GM21528 (cell line): ENCODE results near the gene MRPL48.
"Not testable (repeated sequence)": the region's sequence is repeated elsewhere in the genome, so short reads cannot be mapped to it uniquely, and the experiment has no call there.

Experiments used
- ATAC-seq: cut with Tn5 transposase; IDR thresholded peaks from one replicate; pipeline ENCODE4 v1.9.1; 2021; ENCODE audit warnings: mild to moderate bottlenecking, moderate library complexity; ENCODE audit not compliant: unreplicated experiment, low FRiP score

Gene MRPL48

DNA sequence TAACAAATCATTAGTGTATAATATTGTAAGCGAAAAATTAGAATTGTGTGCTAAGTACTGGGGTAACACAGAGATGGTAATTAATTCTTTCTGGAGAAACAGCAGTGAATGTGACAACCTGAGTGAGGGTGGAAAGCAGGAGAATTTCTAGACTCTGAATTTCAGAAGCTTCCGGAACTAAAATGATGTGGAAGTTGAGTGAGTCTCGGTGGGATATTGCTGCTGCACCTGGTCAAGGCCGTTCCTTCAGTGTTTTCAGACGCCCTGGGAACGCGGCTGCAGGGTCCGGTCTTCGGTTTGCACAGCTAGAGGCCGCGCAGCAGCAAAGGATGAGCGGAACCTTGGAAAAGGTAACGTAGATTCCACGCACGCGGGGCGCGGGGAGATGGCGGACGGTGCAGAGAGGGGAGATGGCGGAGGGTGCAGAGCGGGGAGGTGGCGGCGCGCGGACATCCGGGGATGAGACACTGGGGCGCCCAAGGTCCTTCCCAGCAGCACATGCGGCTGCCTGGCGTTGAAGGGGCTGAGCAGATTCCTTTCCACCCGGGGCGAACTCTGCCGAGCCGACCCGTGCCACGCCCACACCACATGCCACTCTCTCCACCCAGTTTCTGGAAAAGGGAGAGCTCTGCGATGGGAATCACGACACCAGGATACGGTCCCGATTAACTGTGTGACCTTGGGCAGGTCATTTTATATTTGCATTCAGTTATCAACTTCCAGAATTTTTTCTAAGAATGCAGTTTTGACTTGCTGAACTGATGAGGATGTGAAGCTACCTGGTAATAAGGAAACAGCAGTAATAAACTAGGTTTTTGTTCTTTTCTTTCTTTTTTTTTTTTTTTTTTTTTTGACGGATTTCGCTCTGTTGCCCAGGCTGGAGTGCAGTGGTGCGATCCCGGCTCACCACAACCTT is at the start of gene MRPL48:
TSS of gene MRPL48 (plus strand) at position 232 of the 916 bp plus-strand sequence. CDS start at position 330, 98 bp downstream.
- peak; percentile 91 for ATAC-seq

DNA sequence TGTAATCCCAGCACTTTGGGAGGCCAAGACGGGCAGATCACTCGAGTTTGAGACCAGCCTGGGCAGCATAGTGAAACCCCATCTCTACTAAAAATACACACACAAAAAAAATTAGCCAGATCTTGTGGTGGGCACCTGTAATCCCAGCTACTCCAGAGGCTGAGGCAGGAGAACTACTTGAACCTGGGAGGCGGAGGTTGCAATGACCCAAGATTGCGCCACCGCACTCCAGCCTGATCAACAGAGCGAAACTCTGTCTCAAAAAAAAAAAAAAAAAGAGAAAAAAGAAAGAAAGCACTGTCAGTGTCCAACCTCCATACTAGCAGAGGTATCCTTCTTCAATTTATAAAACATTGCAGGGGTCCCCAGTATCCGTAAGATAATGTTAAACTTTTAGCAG is 44.6 kb upstream of the MRPL48 start:
- ATAC-seq: no peak

DNA sequence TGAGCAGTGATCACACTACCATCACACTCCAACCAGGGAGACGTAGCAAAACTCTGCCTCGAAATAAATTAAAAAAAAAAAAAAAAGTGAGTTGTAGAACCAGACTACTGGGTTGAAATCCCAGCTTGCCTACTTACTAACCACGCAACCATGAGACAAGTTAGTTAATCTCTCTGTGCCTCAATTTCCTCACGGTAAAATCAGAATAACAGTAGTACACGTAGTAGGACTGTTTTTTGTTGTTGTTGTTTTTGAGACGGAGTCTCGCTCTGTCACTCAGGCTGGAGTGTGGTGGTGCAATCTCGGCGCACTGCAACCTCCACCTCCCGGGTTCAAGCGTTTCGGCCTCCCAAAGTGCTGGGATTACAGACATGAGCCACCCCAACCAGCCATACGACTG is 41.0 kb upstream of the MRPL48 start:
- no peak for ATAC-seq

DNA sequence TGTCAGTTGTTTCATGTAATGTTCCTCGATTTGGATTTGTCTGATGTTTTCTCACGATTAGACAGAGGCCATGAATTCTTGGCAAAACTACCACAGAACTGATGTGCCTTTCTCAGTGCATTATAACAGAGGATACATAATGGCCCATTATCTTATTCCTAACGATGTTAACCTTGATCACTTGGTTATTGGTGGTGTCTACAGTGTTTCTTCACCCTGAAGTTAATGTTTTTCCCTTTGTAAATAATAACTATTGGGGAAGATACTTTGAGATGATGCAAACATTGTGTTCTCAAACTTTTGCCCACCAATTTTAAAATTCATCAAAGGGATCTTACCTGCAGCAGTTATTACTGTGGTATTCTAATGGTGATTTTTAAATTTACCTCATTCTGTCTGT is 39.9 kb upstream of the MRPL48 start:
- ATAC-seq: no peak

DNA sequence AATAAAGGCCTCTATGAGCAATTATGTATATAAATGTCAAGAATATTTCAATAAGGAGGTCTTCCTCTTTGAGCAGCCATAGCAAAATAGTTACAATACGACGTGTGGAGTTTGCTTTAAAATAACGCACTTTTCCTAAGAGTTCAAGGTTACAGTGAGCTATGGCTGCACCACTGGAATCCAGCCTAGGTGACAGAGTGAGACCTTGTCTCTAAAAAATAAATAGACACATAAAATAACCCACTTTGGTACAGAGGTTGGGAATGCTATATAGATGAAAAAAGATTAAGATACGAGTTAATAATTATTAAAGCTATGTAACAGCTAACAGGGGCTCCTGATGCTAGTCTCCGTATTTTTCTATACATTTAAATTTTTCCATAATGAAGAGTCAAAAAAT is 39.4 kb upstream of the MRPL48 start:
- ATAC-seq: no peak

DNA sequence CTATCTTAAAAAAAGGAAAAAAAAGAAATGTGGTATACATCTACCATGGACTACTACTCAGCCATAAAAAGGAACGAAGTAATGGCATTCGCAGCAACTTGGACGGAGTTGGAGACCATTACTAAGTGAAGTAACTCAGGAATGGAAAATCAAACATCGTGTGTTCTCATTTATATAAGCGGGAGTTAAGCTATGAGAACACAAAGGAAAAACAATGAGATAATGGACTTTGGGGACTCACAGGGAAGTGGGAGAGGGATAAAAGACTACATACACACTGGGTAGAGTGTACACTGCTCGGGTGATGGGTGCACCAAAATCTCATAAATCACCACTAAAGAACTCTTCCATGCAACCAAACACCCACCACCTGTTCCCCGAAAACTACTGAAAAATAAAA is 38.6 kb upstream of the MRPL48 start:
- ATAC-seq: no peak

DNA sequence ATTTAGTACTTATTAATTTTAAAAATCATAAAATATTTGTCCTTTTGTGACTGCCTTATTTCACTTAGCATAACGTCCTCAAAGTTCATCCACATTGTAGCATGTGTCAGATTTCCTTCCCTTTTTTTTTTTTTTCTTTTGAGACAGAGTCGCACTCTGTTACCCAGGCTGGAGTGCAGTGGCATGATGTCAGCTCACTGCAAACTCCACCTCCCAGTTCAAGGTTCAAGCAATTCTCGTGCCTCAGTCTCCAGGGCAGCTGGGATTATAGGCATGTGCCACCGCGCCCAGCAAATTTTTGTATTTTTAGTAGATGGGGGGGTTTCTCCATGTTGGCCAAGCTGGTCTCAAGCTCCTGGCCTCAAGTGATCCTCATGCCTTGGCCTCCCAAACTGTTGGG is 37.4 kb upstream of the MRPL48 start:
- no peak for ATAC-seq

DNA sequence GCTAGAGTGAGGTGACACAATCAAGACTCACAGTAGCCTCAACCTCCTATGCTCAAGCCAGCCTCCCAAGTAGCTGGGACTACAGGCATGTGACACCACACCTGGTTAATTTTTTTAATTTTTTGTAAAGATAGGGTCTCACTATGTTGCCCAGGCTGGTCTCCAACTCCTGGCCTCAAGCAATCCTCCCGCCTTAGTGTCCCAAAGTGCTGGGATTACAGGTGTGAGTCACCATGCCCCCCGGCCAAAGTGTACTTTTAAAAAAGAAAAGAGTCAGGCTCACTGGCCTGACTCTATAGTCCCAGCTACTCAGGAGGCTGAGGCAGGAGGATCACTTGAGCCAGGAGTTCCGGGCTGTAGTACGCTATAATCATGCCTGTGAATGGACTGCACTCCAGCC is 36.8 kb upstream of the MRPL48 start:
- ATAC-seq: not testable (repeated sequence)

DNA sequence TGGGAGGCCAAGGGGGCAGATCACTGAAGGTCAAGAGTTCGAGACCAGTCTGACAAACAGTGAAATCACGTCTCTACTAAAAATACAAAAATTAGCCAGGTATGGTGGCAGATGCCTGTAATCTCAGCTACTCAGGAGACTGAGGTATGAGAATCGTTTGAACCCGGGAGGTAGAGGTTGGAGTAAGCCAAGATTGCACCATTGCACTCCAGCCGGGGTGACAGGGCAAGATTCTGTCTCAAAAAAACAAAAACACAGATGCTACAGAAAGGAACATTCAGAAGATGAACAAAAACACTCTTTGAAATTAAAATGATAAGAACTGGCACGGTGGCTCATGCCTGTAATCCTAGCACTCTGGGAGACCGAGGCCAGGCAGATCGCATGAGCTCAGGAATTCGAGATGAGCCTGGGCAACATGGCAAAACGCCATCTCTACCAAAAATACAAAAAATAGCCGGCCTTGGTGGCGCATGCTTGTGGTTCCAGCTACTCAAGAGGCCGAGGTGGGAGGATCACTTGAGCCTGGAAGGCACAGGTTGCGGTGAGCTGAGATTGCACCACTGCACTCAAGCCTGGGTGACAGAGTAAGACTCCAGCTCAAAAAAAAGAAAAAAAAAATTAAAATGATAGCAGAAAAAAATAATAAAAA is 35.3 kb upstream of the MRPL48 start:
- ATAC-seq: no peak

DNA sequence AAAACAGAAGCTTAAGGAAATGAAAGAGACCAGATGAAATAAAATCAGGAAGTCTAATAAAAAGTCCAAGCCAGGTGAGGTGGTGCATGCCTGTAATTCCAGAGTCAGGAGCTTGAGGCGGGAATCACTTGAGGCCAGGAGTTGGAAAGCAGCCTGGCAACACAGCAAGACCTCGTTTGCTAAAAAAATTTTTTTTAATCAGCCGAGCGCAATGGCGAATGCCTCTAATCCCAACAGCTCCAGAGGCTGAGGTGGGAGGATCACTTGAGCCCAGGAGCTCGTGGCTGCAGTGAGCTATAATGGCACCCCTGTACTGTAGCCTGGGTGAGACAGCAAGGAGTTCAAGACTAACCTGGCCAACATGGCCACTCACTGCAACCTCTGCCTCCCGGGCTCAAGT is 34.8 kb upstream of the MRPL48 start:
- no peak for ATAC-seq

DNA sequence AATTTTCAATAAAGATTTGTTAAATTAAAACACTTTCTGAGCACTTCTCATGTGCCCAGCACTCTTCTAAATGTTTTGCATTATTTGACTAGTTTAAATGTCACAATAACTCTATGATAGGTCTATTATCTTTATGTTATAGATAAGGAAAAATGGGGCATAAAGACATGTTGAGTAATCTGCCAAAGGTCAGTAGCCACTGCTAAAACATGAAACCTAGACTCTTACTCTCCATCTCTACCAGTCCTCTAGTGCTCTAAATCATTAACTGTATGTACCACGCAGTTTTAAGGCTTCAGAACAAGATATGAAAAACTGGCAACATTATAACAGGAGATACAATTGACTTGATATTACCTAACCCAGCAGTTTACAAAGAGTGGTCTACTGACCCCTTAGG is 33.7 kb upstream of the MRPL48 start:
- ATAC-seq: no peak

DNA sequence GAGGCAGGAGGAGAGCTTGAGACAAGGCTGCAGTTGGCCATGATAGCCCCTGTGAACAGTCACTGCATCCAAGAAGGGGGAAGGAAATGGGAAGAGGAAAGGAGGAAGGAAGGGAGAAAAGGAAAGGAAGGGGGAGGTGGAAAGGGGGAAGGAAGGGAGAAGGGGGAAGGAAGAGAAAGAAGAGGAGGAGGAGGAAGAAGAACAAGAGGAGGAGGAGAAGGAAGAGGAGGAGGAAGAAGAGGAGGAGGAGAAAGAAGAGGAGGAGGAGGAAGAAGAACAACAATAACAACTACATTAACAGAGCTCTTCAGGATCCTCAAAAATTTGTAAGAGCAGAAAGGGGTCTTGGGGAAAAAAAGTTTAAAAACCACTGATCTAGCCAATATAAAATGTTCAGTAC is 32.0 kb upstream of the MRPL48 start:
- no peak for ATAC-seq

DNA sequence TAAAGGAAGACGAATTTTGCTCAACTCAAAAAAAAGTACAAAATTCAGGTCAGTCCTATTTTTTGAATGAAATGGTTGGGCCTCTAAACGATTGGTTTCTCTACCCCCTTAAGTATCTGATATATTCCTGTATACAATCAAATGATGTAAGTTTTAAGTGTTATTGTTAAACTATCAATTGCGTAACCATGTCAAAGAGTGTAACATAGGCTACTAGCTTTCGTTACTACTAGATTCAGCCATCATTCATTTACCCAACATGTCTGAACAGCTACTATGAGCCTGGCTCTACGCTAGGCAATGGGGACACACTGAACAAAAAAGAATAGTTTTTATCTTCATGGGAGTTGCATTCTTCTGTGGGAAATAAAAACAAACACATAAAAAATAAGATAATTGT is 30.1 kb upstream of the MRPL48 start:
- ATAC-seq: no peak

DNA sequence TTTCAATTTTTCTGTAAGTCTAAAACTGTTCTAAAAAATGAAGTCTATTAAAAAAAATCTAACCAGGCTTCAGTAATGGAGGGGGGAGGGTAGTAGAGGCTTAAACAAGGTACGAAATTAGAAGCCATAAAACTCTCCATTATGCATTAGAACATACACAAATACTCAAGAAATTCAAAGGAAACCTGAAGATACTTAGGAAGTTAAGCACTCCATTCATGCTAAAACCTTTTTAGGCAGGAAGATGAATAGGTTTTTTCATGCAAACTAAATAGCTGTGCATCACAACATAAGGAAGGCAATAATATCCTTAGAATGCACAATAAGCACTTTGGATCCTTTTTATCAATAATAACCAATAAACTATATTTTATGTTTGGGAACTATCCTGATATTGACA is 29.2 kb upstream of the MRPL48 start:
- ATAC-seq: no peak

DNA sequence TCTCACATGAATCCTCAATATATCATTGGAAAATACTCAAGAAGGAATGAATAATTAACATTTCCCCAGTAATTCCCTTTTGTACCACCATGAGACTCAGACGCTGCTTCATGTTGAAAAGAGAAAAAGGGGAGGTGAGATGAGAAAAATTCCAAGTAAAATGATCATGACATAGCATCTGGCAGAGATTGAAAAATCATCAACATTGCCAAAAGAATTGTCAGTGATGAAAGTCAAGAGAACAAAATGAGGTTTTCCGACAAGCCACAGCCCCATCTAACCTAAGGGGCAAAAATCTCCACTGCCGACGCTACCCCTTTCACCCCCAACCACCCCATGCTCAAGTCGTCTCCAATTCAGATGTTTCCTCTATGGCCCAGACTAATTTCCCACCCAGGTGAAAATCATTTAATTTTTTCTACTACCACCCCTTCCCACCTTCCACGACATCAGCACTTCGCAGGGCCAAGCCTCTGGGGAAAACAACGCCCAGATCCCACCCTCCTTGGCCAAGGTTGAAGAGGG is 28.0 kb upstream of the MRPL48 start:
- no peak for ATAC-seq

DNA sequence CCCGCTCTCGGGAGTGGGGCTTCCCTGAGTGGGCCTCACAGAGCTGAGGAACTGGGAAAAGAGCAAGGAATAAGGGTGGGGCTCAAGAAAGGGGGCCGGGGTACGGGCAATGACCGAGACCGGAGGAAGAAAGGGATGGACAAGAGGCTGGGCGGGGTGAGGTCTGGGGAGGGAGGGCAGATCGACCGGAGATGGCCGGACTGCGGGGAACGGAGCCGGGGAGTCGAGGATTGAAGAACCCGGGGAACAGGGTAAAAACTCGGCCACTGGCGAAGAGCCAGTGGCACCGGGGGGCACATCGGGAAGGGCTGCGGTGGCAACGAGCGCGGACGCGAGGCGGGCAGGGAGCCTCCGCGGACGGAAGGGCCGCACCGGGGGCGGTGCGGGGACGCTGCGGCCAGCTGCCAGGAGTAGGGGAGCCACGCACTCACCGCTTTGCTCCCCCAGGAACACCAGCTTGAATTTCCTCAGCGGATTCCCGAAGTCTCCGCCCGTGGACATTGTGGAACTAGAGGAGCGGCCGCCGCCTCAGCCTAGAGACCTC is 27.5 kb upstream of the MRPL48 start:
- ATAC-seq: peak; percentile 1

DNA sequence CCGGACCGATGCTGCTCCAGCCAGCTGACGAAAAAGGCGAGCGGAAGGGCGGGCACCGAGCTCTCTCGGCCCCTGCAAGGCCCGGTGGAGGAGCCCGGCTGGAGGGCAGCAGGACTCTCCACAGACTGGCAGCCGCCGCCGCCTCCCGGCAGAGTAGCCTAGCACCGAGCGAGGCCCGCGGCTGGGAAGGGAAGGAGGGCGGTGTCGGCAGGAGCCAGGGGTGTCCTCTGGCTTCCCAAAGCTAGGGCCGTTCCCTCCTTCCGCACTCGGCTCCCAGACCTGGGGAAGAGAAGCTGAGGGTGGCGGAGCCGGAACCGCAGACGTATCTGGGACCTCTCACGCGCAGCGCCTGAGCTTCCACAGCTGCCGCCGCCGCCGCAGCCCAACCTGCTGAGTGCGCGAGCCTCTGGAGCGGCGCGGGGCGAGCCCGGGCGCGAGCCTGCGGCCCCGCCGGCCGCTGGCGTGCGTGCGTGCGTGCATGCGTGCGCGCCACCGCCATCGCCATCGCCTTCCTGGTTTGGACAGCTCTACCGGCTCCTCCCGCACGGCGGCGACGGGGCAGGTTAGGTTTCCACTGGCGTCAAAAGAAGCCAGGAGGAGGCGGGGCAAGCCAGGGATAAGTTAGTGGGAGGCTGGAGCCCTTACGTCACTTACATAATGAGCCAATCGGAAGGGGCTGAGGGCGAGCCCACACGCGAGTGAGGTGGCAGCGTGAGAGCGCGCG is 26.8 kb upstream of the MRPL48 start, which contains the start of gene RAB6A:
TSS of gene RAB6A (minus strand) at position 396 of the 724 bp plus-strand sequence. CDS start 439 bp downstream, outside the sequence.
- ATAC-seq: peak; percentile 90

DNA sequence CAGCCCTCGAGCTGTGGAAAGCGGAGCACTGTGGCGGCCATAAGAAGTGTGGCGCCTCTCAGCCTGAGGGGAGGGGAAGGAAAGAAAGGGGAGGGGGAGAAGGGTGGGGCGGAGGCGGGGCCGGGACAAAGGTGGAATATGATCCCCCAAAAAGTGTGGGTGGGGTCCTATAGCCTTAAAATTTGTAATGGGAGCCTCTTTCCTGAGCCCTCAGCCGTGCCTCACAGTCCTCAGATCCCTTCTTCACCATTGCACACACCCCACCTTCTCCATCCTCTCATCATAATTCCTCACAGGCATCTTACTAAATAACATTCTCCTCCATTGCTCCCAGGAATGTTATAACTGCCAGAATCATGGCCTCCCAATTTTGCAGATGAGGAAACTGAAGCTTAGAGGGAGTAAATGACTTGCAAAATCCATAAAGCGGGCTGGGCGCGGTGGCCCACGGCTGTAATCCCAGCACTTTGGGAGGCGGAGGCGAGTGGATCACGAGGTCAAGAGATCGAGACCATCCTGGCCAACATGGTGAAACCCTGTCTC is 26.2 kb upstream of the MRPL48 start:
- ATAC-seq: peak; percentile 17

DNA sequence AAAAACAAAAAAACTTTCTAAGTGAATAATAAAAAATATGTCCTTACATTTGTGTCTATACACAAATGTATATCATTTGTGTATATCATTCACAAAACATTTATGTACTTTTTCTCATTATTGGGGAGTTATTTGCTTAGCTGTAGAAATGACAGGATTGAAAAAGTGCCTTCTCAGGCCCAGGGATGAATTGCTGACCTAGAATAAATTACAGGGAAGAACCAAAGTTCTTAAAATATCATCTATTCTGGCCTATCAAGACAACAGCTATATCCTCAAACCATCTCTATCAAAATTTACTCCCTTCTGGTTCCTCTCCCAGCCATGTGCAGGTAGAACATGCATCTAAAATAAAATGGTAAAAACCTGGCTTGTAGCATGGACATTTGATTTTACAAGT is 24.9 kb upstream of the MRPL48 start:
- no peak for ATAC-seq

DNA sequence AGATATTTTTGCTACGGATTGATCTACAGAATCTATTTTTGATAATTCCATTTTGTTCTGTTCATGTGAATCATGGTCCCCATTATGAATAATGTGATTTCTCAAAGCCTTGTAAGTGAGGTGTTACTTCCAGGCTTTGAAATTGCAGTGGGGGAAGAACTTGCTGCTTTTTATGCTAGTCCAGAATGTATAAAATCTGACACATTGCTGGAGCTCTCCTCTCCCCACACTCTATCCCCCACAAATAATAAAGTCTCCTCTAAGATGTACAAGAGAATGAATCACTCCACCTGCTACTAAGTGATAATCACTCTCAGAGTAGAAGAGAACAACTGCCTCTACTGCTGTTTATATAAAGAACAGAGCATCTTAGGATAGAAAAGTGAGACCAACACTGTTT is 20.9 kb upstream of the MRPL48 start:
- ATAC-seq: no peak
